ENCODE results near the gene USP33.
"Not testable (repeated sequence)": the region's sequence is repeated elsewhere in the genome, so short reads cannot be mapped to it uniquely, and the experiment has no call there.

The USP33 gene

GRCh38 chr1:77759071-77760028 lies at the start of gene USP33:
Gene USP33 (minus strand): TSS chr1:77759852. CDS start chr1:77741697, 18,155 bp downstream.
- Mint-ChIP-seq H3K36me3 (ENCODE audit: low read depth) (peaks cover 13% of the 10 kb centered on the region), H3K9me3 (no peaks in the 10 kb centered on the region), H3K4me1 (ENCODE audit: low read depth) (peaks cover 32% of the 10 kb centered on the region), H3K4me3 (peak within 1 kb of the TSS; percentile 95), H3K27me3 (no peaks in the 10 kb centered on the region), H3K27ac (peak within 1 kb of the TSS; percentile 94)
- intact Hi-C loops (cut with micrococcal nuclease): loop anchor here (1.0 to 5.0 kb wide), 2 partner anchors 20 to 77 kb away; partner anchors contain the start of genes MIGA1 and ZZZ3

- intact Hi-C loops (cut with micrococcal nuclease): loop anchor here (10.0 kb wide), 1 partner anchor 151 kb away; no protein-coding TSS in a partner anchor
- H3K4me1 Mint-ChIP-seq (ENCODE audit: low read depth): no peaks in the 10 kb centered on the region
- no peak overlapping the region for H3K27ac Mint-ChIP-seq
- H3K9me3 Mint-ChIP-seq: no peaks in the 10 kb centered on the region
- no peak overlapping the region for H3K4me3 Mint-ChIP-seq
- peaks cover 72% of the 10 kb centered on the region for H3K36me3 Mint-ChIP-seq (ENCODE audit: low read depth)
- H3K27me3 Mint-ChIP-seq: no peaks in the 10 kb centered on the region
These were observed 43.7 kb upstream of the USP33 start for GRCh38 chr1:77803371-77803770.

- no peak overlapping the region for H3K27ac Mint-ChIP-seq
- intact Hi-C loops (cut with micrococcal nuclease): loop anchor here (10.0 kb wide), 1 partner anchor 153 kb away; no protein-coding TSS in a partner anchor
- H3K4me1 Mint-ChIP-seq (ENCODE audit: low read depth): no peaks in the 10 kb centered on the region
- H3K4me3 Mint-ChIP-seq: no peak overlapping the region
- H3K9me3 Mint-ChIP-seq: no peaks in the 10 kb centered on the region
- peaks cover 70% of the 10 kb centered on the region for H3K36me3 Mint-ChIP-seq (ENCODE audit: low read depth)
- H3K27me3 Mint-ChIP-seq: no peaks in the 10 kb centered on the region
These were observed 42.4 kb upstream of the USP33 start for GRCh38 chr1:77802026-77802425.

- Mint-ChIP-seq H3K27me3 (no peaks in the 10 kb centered on the region), H3K9me3 (no peaks in the 10 kb centered on the region), H3K4me3 (no peak overlapping the region), H3K27ac (no peak overlapping the region), H3K4me1 (ENCODE audit: low read depth) (no peaks in the 10 kb centered on the region), H3K36me3 (ENCODE audit: low read depth) (peaks cover 69% of the 10 kb centered on the region)
- intact Hi-C loops (cut with micrococcal nuclease): no loop called here
These were observed 38.3 kb upstream of the USP33 start for GRCh38 chr1:77797991-77798390.

- Mint-ChIP-seq H3K4me1 (ENCODE audit: low read depth) (no peaks in the 10 kb centered on the region), H3K36me3 (ENCODE audit: low read depth) (peaks cover 71% of the 10 kb centered on the region), H3K27me3 (no peaks in the 10 kb centered on the region), H3K27ac (no peak overlapping the region), H3K4me3 (no peak overlapping the region), H3K9me3 (no peaks in the 10 kb centered on the region)
- intact Hi-C loops (cut with micrococcal nuclease): no loop called here
These were observed 37.2 kb upstream of the USP33 start for GRCh38 chr1:77796695-77797405.

GRCh38 chr1:77794550-77794949 lies 34.9 kb upstream of the USP33 start:
- Mint-ChIP-seq H3K4me3 (no peak overlapping the region), H3K36me3 (ENCODE audit: low read depth) (peaks cover 74% of the 10 kb centered on the region), H3K27me3 (no peaks in the 10 kb centered on the region), H3K27ac (no peak overlapping the region), H3K9me3 (no peaks in the 10 kb centered on the region), H3K4me1 (ENCODE audit: low read depth) (no peaks in the 10 kb centered on the region)
- intact Hi-C loops (cut with micrococcal nuclease): no loop called here

GRCh38 chr1:77786093-77786741 lies 26.6 kb upstream of the USP33 start:
- H3K27me3 Mint-ChIP-seq; H3K27ac Mint-ChIP-seq; H3K4me1 Mint-ChIP-seq (ENCODE audit: low read depth); H3K4me3 Mint-ChIP-seq: not testable (repeated sequence)
- Mint-ChIP-seq H3K36me3 (ENCODE audit: low read depth) (peaks cover 75% of the 10 kb centered on the region), H3K9me3 (peaks cover 11% of the 10 kb centered on the region)
- intact Hi-C loops (cut with micrococcal nuclease): loop anchor here (5.0 kb wide), 1 partner anchor 34 kb away; no protein-coding TSS in a partner anchor

GRCh38 chr1:77783141-77783540 lies 23.5 kb upstream of the USP33 start:
- H3K4me1 Mint-ChIP-seq (ENCODE audit: low read depth): peaks cover 15% of the 10 kb centered on the region
- H3K27me3 Mint-ChIP-seq: no peaks in the 10 kb centered on the region
- no peak overlapping the region for H3K27ac Mint-ChIP-seq
- peaks cover 57% of the 10 kb centered on the region for H3K36me3 Mint-ChIP-seq (ENCODE audit: low read depth)
- no peak overlapping the region for H3K4me3 Mint-ChIP-seq
- intact Hi-C loops (cut with micrococcal nuclease): no loop called here
- peaks cover 11% of the 10 kb centered on the region for H3K9me3 Mint-ChIP-seq

- H3K27ac Mint-ChIP-seq: no peak overlapping the region
- peaks cover 15% of the 10 kb centered on the region for H3K4me1 Mint-ChIP-seq (ENCODE audit: low read depth)
- no peaks in the 10 kb centered on the region for H3K27me3 Mint-ChIP-seq
- H3K9me3 Mint-ChIP-seq: peaks cover 7% of the 10 kb centered on the region
- H3K36me3 Mint-ChIP-seq (ENCODE audit: low read depth): peaks cover 42% of the 10 kb centered on the region
- intact Hi-C loops (cut with micrococcal nuclease): no loop called here
- H3K4me3 Mint-ChIP-seq: no peak overlapping the region
These were observed 22.0 kb upstream of the USP33 start for GRCh38 chr1:77781683-77782082.

GRCh38 chr1:77779529-77780281 lies 20.1 kb upstream of the USP33 start, which contains the start of gene MIGA1:
Gene MIGA1 (plus strand): TSS chr1:77779649. CDS start chr1:77783253, 3,604 bp downstream.
- Mint-ChIP-seq H3K4me1 (ENCODE audit: low read depth) (peaks cover 15% of the 10 kb centered on the region), H3K4me3 (peak within 1 kb of the TSS; percentile 92), H3K36me3 (ENCODE audit: low read depth) (peaks cover 23% of the 10 kb centered on the region), H3K27ac (peak within 1 kb of the TSS; percentile 80), H3K9me3 (no peaks in the 10 kb centered on the region), H3K27me3 (no peaks in the 10 kb centered on the region)
- intact Hi-C loops (cut with micrococcal nuclease): loop anchor here (1.0 kb wide), 1 partner anchor 20 kb away; the partner anchor contains the start of gene USP33

GRCh38 chr1:77776007-77776700 lies 16.5 kb upstream of the USP33 start:
- Mint-ChIP-seq H3K36me3 (ENCODE audit: low read depth) (peaks cover 8% of the 10 kb centered on the region), H3K4me3 (no peak overlapping the region), H3K9me3 (no peaks in the 10 kb centered on the region), H3K4me1 (ENCODE audit: low read depth) (peaks cover 9% of the 10 kb centered on the region), H3K27ac (no peak overlapping the region), H3K27me3 (no peaks in the 10 kb centered on the region)
- intact Hi-C loops (cut with micrococcal nuclease): no loop called here

- Mint-ChIP-seq H3K9me3 (no peaks in the 10 kb centered on the region), H3K4me1 (ENCODE audit: low read depth) (no peaks in the 10 kb centered on the region), H3K36me3 (ENCODE audit: low read depth) (no peaks in the 10 kb centered on the region), H3K27me3 (no peaks in the 10 kb centered on the region), H3K4me3 (no peak overlapping the region), H3K27ac (no peak overlapping the region)
- intact Hi-C loops (cut with micrococcal nuclease): no loop called here
These were observed 8.4 kb upstream of the USP33 start for GRCh38 chr1:77768006-77768405.

Measured in dendritic cell treated with granulocyte-macrophage colony-stimulating factor and Interleukin-4, amounts not matched to agents 40 ng/mL and 50 ng/mL, for 4 days (primary cell).